HL-60 (cell line): ENCODE data around the gene PLAGL1.
A peak's percentile ranks its signal among the peaks of the same experiment; 100 is the strongest.

Experiments
- DNase-seq, 2 experiments: peaks; one replicate each; pipeline ENCODE4 v3.0.0-alpha.2; 2010 to 2020; ENCODE audit warnings: low read depth in 1 of 2, low spot score in 1 of 2
- H3K27ac ChIP-seq: fragments of 250-450 bp; sonication (Bioruptor Pico); replicated peaks from 2 replicates; pipeline ENCODE4 v1.5.1; 2020; ENCODE audit warnings: mild to moderate bottlenecking, moderate library complexity
- H3K27me3 ChIP-seq: fragments of 250-450 bp; sonication (Bioruptor Pico); 2 replicates; pipeline ENCODE4 v1.5.1; 2021; ENCODE audit warnings: mild to moderate bottlenecking, moderate library complexity; ENCODE audit not compliant: insufficient read depth, poor library complexity, severe bottlenecking
- H3K4me3 ChIP-seq: replicated peaks from 2 replicates; pipeline ENCODE4 v1.5.1; 2011; ENCODE audit warnings: mild to moderate bottlenecking, control low read depth, low read length; ENCODE audit not compliant: insufficient read depth
- GABPA ChIP-seq: IDR thresholded peaks from 2 replicates; pipeline ENCODE4 v1.6.1; 2012; ENCODE audit warnings: low read depth
- POLR2AphosphoS5 ChIP-seq: IDR thresholded peaks from 2 replicates; pipeline ENCODE4 v1.6.1; 2012; ENCODE audit warnings: low read depth
- SPI1 ChIP-seq: IDR thresholded peaks from 2 replicates; pipeline ENCODE4 v1.6.1; 2012; ENCODE audit warnings: low read depth, mild to moderate bottlenecking, borderline replicate concordance
- TF ChIP-seq, protein P1 (sequence below): IDR thresholded peaks from 2 replicates; pipeline ENCODE4 v1.6.1; 2012; ENCODE audit warnings: low read depth; ENCODE audit not compliant: insufficient replicate concordance
- TF ChIP-seq, protein P2 (sequence below): IDR thresholded peaks from one replicate; pipeline ENCODE4 v1.5.1; 2011; ENCODE audit warnings: low read length, control low read depth, inconsistent platforms; ENCODE audit not compliant: insufficient read depth

PLAGL1 gene

DNA sequence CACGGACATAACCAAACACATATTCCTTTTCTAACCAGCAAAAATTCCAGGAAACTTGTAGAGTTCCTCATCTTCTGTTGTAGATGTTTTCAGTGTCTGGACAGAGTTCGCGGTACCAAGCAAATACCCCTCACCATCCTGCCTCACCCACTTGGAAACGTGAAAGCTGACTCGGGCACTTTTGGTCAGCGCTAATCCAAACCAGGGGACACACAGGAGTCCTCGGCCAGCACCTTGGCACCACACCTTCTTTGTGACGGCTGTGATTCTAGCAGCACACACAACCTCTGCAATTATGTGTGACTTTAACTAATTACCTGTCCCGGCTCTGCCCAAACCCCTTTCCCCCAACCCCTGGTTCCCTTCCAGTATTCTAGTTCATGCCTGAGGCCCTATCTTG is 58.1 kb downstream of the PLAGL1 start:
- no peak overlapping the region for H3K27ac ChIP-seq
- H3K27me3 ChIP-seq, result no peaks in the 10 kb centered on the region

DNA sequence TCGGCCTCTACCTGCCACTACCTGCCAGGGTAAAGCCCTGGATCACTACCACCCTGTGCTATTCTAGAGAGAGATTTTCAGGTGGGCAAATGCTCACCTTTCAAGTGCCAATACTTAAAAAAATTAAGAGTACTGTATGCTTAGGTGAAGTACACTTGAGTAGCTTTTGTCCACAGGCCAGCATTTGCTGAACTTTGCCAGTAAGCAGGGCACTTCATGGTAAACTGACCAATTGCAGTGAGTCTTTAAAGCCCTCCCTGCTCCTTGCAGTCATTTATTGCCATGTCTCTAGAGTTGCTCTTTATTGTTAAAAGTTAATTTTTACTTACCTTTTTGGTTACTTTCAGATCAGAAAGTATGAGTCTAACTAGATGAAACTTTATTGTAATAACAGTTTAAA is 58.5 kb downstream of the PLAGL1 start:
- Histone ChIP-seq H3K27ac (no peak overlapping the region), H3K27me3 (no peaks in the 10 kb centered on the region), H3K4me3 (no peak overlapping the region)
- DNase-seq, result no peak
- TF ChIP-seq, protein P1, sequence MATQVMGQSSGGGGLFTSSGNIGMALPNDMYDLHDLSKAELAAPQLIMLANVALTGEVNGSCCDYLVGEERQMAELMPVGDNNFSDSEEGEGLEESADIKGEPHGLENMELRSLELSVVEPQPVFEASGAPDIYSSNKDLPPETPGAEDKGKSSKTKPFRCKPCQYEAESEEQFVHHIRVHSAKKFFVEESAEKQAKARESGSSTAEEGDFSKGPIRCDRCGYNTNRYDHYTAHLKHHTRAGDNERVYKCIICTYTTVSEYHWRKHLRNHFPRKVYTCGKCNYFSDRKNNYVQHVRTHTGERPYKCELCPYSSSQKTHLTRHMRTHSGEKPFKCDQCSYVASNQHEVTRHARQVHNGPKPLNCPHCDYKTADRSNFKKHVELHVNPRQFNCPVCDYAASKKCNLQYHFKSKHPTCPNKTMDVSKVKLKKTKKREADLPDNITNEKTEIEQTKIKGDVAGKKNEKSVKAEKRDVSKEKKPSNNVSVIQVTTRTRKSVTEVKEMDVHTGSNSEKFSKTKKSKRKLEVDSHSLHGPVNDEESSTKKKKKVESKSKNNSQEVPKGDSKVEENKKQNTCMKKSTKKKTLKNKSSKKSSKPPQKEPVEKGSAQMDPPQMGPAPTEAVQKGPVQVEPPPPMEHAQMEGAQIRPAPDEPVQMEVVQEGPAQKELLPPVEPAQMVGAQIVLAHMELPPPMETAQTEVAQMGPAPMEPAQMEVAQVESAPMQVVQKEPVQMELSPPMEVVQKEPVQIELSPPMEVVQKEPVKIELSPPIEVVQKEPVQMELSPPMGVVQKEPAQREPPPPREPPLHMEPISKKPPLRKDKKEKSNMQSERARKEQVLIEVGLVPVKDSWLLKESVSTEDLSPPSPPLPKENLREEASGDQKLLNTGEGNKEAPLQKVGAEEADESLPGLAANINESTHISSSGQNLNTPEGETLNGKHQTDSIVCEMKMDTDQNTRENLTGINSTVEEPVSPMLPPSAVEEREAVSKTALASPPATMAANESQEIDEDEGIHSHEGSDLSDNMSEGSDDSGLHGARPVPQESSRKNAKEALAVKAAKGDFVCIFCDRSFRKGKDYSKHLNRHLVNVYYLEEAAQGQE, result no peak
- no peak for TF ChIP-seq GABPA
- TF ChIP-seq SPI1, result no peak
- TF ChIP-seq POLR2AphosphoS5, result no peak

More for the DNA sequence above, 58.1 kb downstream of the PLAGL1 start:
- TF ChIP-seq GABPA, result no peak
- TF ChIP-seq POLR2AphosphoS5, result no peak
- TF ChIP-seq, protein P2, sequence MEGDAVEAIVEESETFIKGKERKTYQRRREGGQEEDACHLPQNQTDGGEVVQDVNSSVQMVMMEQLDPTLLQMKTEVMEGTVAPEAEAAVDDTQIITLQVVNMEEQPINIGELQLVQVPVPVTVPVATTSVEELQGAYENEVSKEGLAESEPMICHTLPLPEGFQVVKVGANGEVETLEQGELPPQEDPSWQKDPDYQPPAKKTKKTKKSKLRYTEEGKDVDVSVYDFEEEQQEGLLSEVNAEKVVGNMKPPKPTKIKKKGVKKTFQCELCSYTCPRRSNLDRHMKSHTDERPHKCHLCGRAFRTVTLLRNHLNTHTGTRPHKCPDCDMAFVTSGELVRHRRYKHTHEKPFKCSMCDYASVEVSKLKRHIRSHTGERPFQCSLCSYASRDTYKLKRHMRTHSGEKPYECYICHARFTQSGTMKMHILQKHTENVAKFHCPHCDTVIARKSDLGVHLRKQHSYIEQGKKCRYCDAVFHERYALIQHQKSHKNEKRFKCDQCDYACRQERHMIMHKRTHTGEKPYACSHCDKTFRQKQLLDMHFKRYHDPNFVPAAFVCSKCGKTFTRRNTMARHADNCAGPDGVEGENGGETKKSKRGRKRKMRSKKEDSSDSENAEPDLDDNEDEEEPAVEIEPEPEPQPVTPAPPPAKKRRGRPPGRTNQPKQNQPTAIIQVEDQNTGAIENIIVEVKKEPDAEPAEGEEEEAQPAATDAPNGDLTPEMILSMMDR, result no peak
- no peak for TF ChIP-seq SPI1
- TF ChIP-seq, protein P1, result no peak
- no peak for DNase-seq
- H3K4me3 ChIP-seq, result no peak overlapping the region

DNA sequence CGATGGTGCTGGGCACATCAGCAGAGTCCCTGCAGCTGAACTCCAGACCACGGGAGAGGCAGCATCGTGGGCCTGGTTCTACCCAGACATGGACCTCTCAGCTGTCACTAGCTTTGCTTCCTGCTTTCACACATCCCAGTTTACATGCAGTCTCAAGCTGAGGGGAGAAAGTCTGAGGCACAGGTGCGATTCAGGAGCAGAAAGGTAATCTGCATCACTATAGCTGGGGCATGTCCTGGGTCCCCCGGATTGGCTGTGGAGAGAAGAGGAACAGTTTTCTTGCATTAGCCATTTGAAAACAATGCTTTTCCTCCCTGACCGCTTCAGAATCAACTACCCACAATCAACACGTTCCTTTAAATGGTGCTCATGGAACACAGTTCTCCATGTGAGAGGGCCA is 59.9 kb downstream of the PLAGL1 start:
- TF ChIP-seq POLR2AphosphoS5, result no peak
- TF ChIP-seq, protein P1, result no peak
- Histone ChIP-seq H3K27ac (no peak overlapping the region), H3K4me3 (no peak overlapping the region), H3K27me3 (no peaks in the 10 kb centered on the region)
- DNase-seq, result no peak

GRCh38 chr6:143941852-143942627 is 66.0 kb downstream of the PLAGL1 start:
- peak; percentile 45; the same call in 1 of the 2 replicates for TF ChIP-seq SPI1
- no peak for TF ChIP-seq POLR2AphosphoS5
- TF ChIP-seq, protein P2, result peak; percentile 62
- no peak for TF ChIP-seq GABPA
- TF ChIP-seq, protein P1, result no peak
- peak; percentile 50 to 64 for DNase-seq

More at GRCh38 chr6:143941852-143942627, 66.0 kb downstream of the PLAGL1 start:
- no peak overlapping the region for H3K4me3 ChIP-seq
- no peaks in the 10 kb centered on the region for H3K27me3 ChIP-seq
- H3K27ac ChIP-seq, result no peak overlapping the region
